ENCODE data around the gene ZNF268. TPM values are rescaled to one million over a fixed set of nuclear protein-coding genes. Genes with fewer than 3 reads are reported as not detected.

The ZNF268 gene
- total and polyA plus RNA-seq, 2 of the 13 experiments (the other 11 are each of a cell fraction or from before 2014, with no cell fraction given): 7.6 to 31.3 TPM

DNA sequence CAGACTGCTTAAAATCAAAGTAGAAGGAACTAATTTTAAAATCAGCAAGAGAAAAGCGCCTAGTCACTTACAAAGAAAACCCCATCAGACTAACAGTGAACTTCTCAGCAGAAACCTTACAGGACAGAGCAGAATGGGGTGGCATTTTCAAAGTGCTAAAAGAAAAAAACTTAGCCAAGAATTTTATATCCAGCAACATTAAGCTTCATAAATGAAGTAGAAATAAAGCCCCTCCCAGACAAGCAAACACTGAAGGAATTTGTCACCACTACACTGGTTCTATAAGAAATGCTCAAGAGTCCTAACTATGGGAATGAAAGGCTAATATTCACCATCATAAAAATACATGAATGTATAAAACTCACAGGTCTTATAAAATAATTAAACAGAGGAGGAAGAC lies 6.4 kb upstream of the ZNF268 start:
- no peaks in the 10 kb centered on the region for H3K4me1 ChIP-seq (ENCODE audit: insufficient read depth, low read length)
- no peak overlapping the region for H3K4me2 ChIP-seq (ENCODE audit: low read depth, low read length)
- ATAC-seq: no peak
- H4K20me1 ChIP-seq (ENCODE audit: insufficient read depth, low read length): no peaks in the 10 kb centered on the region
- BruUV-seq (replicated peaks): no TSS peak
- 4% methylated on average over 1 of the region's 1 CpG for WGBS (ENCODE audit: low lambda C conversion rate)
- in situ Hi-C loops (cut with HindIII; ENCODE audit: extremely low pct_ligation_motif_present, low pct_unique_long_range_greater_than_20kb): no loop called here
- H3K36me3 ChIP-seq (replicated peaks in 1 of 2; ENCODE audit: control insufficient read depth in 1 of 2, insufficient read depth in 2 of 2, low read length in 2 of 2): no peaks in the 10 kb centered on the region
- DNase-seq (ENCODE audit: low spot score): no peak
- H3K4me3 ChIP-seq (replicated peaks in 1 of 3; ENCODE audit: insufficient read depth in 1 of 3, low read depth in 2 of 3, low read length in 3 of 3): no peak overlapping the region
- CTCF ChIA-PET (ENCODE audit: low intra/inter-chr PET ratio, low total read pairs): no interaction called here
- no peak for FAIRE-seq
- intact Hi-C loops (cut with micrococcal nuclease; ENCODE audit: unreplicated experiment): no loop called here
- no peaks in the 10 kb centered on the region for H3K79me2 ChIP-seq (ENCODE audit: insufficient read depth, low read length)
- no peaks in the 10 kb centered on the region for H3K27me3 ChIP-seq (ENCODE audit: control insufficient read depth in 1 of 2, insufficient read depth in 2 of 2, low read length in 2 of 2)
- H3K9me3 ChIP-seq (ENCODE audit: low read length): peaks cover 91% of the 10 kb centered on the region
- H3K27ac ChIP-seq (ENCODE audit: extremely low read length, insufficient read depth, low read length): no peak overlapping the region
- POLR2A ChIA-PET: no interaction called here
- H2AFZ ChIP-seq (ENCODE audit: low read length): no peak overlapping the region
- no peak overlapping the region for H3K9ac ChIP-seq (ENCODE audit: insufficient read depth, low read depth, low read length)
- no peak for TF ChIP-seq ZFP36L1 (CRISPR knock-in tag; IDR thresholded peaks at IDR 0.05)
- no peak for TF ChIP-seq GPN1 (CRISPR knock-in tag; IDR thresholded peaks at IDR 0.05; ENCODE audit: borderline replicate concordance)
- no peak for TF ChIP-seq SMARCC2 (IDR thresholded peaks at IDR 0.05)
- TF ChIP-seq, protein P1, sequence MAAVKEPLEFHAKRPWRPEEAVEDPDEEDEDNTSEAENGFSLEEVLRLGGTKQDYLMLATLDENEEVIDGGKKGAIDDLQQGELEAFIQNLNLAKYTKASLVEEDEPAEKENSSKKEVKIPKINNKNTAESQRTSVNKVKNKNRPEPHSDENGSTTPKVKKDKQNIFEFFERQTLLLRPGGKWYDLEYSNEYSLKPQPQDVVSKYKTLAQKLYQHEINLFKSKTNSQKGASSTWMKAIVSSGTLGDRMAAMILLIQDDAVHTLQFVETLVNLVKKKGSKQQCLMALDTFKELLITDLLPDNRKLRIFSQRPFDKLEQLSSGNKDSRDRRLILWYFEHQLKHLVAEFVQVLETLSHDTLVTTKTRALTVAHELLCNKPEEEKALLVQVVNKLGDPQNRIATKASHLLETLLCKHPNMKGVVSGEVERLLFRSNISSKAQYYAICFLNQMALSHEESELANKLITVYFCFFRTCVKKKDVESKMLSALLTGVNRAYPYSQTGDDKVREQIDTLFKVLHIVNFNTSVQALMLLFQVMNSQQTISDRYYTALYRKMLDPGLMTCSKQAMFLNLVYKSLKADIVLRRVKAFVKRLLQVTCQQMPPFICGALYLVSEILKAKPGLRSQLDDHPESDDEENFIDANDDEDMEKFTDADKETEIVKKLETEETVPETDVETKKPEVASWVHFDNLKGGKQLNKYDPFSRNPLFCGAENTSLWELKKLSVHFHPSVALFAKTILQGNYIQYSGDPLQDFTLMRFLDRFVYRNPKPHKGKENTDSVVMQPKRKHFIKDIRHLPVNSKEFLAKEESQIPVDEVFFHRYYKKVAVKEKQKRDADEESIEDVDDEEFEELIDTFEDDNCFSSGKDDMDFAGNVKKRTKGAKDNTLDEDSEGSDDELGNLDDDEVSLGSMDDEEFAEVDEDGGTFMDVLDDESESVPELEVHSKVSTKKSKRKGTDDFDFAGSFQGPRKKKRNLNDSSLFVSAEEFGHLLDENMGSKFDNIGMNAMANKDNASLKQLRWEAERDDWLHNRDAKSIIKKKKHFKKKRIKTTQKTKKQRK (IDR thresholded peaks at IDR 0.05; ENCODE audit: low read length): no peak
- no peak for TF ChIP-seq BCL6 (CRISPR knock-in tag; IDR thresholded peaks at IDR 0.05)
- no peak for TF ChIP-seq NFE2L1 (CRISPR knock-in tag; IDR thresholded peaks at IDR 0.05; ENCODE audit: borderline replicate concordance)
- no peak for TF ChIP-seq MAFK (conservative IDR thresholded peaks at IDR 0.05 in 1 of 2, IDR thresholded peaks at IDR 0.05 in 1 of 2; ENCODE audit: low read length in 2 of 2)
- no peak for TF ChIP-seq ZNF790 (CRISPR knock-in tag; IDR thresholded peaks at IDR 0.05; ENCODE audit: borderline replicate concordance)
- TF ChIP-seq TCF7 (IDR thresholded peaks at IDR 0.05; ENCODE audit: low read depth): no peak
- no peak for TF ChIP-seq ZNF598 (CRISPR knock-in tag; IDR thresholded peaks at IDR 0.05; ENCODE audit: borderline replicate concordance)
- TF ChIP-seq, protein P2, sequence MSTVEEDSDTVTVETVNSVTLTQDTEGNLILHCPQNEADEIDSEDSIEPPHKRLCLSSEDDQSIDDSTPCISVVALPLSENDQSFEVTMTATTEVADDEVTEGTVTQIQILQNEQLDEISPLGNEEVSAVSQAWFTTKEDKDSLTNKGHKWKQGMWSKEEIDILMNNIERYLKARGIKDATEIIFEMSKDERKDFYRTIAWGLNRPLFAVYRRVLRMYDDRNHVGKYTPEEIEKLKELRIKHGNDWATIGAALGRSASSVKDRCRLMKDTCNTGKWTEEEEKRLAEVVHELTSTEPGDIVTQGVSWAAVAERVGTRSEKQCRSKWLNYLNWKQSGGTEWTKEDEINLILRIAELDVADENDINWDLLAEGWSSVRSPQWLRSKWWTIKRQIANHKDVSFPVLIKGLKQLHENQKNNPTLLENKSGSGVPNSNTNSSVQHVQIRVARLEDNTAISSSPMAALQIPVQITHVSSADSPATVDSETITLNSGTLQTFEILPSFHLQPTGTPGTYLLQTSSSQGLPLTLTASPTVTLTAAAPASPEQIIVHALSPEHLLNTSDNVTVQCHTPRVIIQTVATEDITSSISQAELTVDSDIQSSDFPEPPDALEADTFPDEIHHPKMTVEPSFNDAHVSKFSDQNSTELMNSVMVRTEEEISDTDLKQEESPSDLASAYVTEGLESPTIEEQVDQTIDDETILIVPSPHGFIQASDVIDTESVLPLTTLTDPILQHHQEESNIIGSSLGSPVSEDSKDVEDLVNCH (CRISPR knock-in tag; IDR thresholded peaks at IDR 0.05): no peak
- TF ChIP-seq ZNF749 (CRISPR knock-in tag; IDR thresholded peaks at IDR 0.05; ENCODE audit: borderline replicate concordance): no peak
- TF ChIP-seq MTF1 (CRISPR knock-in tag; IDR thresholded peaks at IDR 0.05): no peak
- no peak for TF ChIP-seq NPAS2 (CRISPR knock-in tag; IDR thresholded peaks at IDR 0.05; ENCODE audit: borderline replicate concordance)
- TF ChIP-seq RFX3 (CRISPR knock-in tag; IDR thresholded peaks at IDR 0.05): no peak
- no peak for TF ChIP-seq PLRG1 (conservative IDR thresholded peaks at IDR 0.05)

Data from HepG2 (cell line).